Left renal pelvis (tissue), 4 donors: Measurements from ENCODE around the gene EPHA6. TPM values are rescaled to one million over a fixed set of nuclear protein-coding genes. Genes with fewer than 3 reads are reported as not detected.

Experiments used
- DNase-seq, 4 donors: peaks; one replicate each; pipeline ENCODE4 v3.0.0-alpha.2; 2013; ENCODE audit warnings: low read depth in 4 of 4, low spot score in 3 of 4
- polyA plus RNA-seq, 4 donors: library from polyadenylated mRNA; unstranded; fragments of 120-200 nt; gene quantifications; one replicate each; pipeline ENCODE4 v1.2.1, GENCODE V29; 2013; ENCODE audit not compliant: insufficient read length in 4 of 4

The EPHA6 gene
- polyA plus RNA-seq, 4 donors, result 0.37 to 1.8 (median 1.4) TPM

DNA sequence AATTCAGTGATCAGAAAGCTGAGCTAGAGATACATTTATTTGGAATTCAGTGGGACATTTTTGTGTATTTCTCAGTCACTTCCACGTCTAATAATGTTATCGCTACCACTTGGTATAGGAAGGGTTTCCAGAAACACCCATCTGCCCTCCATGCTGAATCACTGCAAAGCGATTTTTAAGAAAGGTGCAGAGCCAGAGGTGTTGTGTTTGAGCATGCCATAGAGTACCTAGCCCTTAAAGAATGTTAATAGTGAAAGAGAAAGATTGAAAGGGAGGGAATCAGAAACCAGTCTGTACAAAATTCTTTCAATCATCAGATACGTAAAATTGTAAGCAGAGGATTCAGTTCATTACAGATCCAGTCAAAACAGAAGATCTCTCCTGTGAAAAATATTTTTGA is 870.1 kb downstream of the EPHA6 start:
- DNase-seq, result no peak

DNA sequence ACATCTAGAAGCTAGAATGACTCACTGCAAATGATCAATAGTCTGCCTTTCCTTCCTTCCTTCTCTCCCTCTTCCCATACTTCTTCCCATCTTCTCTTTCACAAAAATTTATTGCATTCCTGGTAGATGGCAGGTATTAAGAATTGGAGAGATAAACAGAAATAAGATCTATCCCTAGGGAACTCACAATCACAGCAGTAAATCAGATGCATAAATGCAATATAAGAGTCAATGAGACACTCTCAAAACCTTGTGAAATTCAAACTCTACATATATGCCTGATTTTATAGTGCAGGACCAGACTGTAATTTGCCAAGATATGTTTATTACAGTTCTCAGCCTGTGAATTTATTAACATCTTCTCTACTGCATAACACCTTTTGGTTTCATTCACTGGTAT is 871.9 kb downstream of the EPHA6 start:
- no peak for DNase-seq

DNA sequence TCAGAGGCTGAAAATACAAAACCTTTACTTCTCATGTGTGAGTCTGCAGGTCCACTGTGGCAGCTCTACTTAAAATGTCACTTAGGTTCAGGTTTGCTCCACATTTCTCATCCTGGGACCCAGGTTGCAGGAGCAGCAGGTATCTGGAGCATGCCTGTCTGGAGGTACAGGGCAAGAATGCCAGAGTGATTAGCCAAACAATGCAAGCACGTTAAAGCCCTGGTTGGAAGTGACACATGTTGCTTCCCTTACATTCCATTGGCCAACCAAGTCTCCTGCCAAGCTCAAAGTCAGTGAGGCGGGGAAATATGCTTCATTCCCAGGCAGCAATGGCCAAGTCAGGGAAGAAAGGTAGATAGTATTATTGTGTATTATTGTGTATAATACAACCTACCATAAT is 873.3 kb downstream of the EPHA6 start:
- no peak for DNase-seq

DNA sequence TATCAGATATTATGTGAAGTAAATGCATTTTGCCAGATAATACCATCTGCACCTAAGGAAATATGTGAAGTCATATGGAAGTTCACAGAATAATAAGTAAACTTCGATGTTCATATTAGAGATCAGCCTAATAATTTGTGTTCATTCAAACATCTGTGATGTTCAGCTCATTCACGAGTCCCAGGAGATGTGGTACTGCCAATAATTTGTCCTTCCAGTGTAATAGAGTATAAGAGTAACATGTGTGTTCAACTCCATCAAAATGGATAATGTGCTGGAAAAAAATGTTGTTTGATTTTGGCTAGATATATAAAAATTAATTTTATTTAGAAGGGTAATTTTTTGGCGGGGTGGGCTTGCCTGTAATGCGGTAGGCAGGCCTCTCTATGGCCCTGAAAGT is 874.7 kb downstream of the EPHA6 start:
- no peak for DNase-seq

DNA sequence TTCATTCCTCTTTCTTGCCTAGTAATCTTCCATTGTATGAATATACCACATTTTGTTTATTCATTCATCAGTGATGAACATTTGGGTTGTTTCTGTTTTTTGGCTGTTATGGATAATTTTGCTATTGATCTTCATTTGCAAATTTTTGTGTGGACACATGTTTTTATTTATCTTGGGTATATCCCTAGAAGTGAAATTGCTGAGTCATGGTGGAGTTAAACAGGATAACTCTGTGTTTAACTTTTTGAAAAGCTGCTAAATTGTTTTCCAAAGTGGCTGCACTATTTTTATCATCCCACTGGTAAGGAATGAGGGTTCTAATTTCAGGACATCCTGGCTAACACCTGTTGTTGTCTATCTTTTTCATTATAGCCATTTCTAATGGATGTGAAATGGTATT is 875.6 kb downstream of the EPHA6 start:
- no peak for DNase-seq

DNA sequence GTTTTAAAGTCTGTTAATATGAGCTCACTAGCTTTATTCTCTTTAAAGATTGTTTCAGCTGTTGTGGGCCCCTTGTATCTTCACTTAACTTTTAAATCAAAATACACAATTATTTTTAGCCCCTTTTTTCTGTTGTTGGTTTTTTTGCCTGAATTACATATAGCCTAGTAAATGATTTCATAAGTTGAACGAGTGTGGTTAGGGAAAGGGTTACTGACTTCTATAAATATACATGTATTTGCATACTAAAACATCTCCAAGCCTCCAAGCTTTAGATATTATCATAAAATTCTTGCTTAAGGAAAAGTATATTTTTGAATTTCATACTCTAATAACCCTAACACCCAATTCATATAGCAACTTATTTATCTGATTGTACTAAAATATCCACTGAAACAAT is 877.0 kb downstream of the EPHA6 start:
- no peak for DNase-seq

DNA sequence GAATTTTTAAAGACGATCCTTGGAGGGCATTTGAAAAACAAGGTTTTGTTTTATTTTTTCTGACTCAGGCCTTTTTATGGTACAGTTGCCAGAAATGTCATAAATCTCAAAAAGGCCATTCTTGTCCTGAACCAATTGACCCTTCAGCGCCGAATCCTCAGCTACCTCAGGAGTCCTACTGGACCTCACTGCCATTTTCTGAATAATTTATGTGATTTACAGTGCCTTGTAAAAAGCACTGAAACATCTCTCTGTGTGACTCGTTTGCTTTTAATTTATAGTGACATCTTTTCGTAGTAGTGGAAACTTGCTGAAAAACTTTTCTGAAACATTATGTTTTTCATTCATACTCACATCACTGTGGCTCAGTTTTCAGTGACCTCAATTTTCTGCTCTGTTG is 878.0 kb downstream of the EPHA6 start:
- DNase-seq, result no peak

DNA sequence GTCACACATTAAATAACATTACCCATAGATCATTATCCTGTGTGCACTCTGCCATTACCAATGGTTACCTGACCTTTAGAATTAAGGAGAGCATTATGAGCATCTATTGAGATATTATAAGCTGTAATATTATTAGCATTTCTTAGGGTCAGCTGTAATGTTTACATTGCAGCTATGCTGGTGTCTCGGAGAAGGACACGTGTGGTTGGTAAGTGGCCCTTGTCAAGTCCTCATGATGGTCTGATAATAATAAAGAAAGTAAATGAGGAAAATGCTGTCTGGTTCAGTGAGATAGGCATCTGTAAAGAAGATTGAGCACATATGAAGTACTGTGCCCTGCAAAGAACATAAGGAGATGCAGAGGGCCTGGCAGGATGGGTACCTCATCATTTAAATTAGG is 878.4 kb downstream of the EPHA6 start:
- DNase-seq, result no peak

DNA sequence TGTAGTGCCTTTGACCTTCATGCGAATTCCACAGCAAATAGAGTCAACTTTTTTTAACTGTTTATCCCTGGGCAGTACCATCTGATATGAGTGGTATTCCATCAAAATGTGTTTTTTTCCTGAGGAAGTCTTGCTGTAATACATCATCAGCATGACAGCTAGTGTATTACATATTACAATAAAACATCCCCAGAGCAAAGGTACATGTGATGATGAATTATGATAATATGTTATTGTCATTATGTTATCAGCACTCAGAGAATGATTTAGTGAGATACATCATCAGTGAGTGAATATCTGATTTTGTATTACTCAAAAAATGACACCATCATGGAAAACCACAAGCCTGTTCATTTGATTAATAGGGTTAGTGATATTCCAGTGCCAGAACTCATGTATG is 880.5 kb downstream of the EPHA6 start:
- DNase-seq, result no peak

DNA sequence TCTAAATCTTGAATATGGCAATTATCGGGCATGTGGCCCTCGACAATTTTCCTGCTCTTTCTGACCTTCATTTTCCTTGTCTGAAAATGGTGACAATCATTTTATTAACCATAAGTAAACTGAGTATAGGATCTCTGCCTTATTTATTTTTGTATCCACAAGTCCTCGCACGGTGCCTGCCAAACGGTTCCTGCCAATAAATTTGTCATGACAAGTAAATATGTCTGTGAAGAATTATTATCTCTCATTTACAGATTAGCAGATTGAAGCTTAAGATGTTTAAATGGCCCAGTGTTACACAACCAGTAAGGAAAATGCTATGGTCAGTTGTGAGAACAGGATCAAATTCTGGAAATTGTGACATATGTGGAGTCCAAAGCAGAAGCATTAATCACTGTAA is 884.3 kb downstream of the EPHA6 start:
- no peak for DNase-seq

DNA sequence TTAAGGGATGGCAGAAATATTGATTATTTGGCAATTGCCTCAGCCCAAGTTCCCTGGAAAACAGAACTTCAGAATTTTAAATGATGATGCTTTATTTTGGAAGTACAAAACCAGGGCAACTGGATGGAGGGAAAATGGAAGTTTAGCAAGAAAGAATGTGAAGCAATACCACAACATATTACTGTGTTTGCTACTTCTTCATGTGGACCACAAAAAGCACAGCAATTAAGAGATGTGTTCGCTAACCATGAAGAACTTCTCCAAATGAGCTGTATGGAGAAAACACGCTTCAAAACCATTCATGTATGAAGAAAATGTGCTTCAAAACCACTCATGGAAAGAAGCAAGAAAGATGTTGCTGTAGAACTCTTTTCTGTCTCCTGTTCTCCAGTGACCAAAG is 885.5 kb downstream of the EPHA6 start:
- DNase-seq, result no peak

DNA sequence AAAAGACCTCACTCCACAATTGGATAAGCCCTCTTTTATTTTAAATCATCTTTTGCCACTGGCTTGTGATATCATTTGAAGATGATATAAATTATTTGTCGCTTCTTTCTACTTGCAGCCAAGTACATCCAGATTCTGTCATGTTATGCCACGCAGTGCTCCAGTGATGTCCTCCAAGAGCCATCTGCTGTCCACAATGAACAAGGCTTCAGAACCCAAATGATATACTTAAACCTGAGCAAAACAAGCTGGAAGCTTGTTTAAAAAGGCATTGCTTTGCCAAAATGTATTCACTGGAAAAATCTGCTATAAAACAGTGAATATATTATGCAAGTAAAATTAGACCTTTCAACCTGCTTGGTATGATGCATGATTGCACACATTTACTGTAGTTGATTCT is 891.4 kb downstream of the EPHA6 start:
- no peak for DNase-seq

DNA sequence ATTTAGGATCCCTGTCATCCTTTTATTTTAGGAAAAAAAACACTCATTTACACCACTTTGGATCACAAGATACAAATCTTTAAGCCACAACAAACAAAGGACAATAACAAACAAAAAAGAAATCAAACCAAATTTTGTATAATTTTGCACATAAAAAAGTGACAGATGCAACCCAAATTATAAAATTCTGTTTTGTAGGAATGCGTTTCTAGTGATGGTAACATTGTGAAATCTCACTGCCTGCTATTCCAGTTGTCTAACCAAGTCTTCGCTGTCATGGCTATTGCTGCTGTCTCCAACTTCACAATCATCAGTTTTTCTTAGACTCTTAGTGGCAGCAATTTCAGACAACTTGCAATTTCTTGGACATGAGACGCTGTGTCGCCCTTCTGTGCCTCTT is 891.8 kb downstream of the EPHA6 start:
- no peak for DNase-seq

DNA sequence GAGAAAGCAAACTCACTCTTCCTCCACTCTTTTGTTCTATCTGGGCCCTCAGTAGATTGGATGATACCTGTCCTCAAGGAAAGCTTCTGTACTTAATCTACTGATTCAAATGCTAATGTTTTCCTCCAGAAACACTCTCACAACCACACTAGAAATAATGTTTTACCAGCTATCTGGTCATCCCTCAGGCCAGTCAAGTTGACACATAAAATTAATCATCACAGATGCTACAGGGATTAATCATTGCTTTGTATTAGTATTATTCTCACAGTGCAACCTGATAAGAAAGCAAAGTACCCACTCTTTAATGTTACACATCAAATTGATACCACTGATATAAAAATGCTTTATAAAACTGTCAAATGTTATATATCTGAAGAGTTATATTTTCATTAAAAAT is 897.3 kb downstream of the EPHA6 start:
- DNase-seq, result no peak

DNA sequence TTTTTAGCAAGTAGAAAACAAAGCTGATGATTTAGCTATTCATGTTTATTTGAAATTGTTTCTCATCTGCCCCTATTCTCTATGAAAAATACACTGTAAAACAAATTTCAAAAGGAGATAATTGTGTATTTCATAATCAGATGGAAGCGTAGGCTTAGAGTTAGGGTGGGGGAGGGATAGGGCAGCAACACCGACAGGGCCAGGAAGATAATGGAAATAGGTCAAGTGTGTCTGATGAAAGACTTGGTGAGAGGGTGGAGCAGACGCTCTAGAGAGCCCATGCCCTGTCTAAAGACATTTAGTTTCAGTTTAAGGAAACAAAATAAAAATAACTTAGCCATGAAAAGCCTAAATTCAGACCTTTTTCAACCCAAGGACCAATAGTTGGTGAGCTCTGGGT is 898.5 kb downstream of the EPHA6 start:
- no peak for DNase-seq

DNA sequence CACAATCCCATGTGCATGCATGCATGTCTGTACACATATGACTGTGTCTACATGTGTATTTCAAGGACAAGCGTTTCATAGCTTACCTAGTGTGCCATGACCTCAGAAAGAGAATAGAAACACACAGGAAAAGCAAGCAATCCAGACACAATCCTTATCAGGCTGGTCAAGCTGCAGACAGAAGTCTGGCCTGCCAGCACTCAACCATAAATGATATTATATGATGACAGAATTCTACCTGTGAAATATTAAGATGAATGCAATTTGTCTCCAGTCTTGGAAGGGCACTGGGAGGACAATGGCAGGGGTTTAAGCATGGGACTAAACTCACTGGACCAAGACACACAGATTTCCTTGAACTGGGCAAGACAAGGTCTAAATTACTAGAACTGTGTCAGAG is 899.2 kb downstream of the EPHA6 start:
- no peak for DNase-seq

DNA sequence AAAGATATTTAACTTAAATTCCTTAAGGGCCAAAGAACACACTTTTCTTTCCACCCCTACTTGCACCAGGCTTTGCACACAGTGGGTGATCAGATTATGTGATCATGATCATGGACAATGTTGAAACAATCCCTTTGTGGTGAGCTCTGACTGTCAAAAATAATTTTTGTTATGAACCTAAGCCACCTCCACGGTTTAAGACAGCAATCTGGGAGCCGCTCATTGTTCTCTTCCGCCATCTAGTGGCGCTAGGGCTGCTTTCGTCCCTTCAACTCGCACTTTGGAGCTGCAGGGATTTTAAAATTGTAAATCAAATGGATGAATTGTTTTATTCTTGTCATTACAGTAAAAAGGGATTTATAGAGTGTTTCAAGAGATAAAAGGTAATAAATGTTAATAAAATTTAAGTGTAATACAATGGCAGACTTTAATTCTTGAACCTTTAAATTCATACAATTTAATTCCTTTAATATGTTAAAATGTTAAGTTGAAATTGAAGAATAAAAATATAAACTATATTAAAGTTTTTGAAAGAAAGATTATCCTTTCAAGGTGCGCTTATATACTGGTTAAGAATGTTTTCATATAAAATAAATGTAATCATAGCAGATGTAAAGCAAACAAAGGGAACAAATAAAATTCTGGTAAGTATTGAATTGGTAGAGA is 904.9 kb downstream of the EPHA6 start:
- DNase-seq, result peak; percentile 33 to 58 (median 52)

DNA sequence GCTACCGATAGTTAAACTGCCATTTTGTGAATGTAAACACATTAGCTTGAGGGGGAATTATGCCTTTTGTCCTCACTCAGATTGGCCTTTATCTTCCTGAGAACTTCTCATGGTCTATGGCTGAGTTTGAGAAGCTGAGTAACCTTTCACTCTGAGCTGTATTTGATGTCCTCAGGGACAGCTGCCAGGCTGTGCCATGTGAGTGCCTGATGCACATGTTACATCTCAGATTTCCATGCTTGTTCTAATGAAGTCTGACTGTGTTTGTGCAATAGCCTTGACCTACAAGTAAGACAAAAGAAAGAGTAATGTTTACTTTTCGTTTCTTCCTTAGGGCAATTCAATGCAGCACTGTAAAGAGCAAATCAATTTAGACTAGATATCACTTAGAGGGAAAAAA is 906.0 kb downstream of the EPHA6 start:
- no peak for DNase-seq

DNA sequence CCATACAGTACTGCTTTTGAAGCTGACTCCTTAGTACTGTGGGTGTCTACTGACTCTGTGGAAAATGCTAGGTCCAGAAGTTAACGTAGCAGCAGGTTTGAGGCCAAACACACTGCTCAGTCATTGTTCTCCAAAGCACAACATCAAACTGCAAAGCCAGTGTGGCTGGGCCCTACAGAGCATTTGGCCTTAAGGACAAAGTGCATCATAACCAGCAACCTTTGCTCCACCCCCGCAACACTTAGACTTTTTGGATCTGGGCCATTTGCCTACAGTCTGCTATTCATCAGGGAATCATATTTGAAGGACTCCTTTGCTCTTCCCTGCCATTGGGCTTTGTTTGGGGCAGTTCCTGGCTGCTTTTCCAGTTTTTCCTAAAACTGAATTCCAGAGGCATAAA is 907.1 kb downstream of the EPHA6 start:
- DNase-seq, result no peak

DNA sequence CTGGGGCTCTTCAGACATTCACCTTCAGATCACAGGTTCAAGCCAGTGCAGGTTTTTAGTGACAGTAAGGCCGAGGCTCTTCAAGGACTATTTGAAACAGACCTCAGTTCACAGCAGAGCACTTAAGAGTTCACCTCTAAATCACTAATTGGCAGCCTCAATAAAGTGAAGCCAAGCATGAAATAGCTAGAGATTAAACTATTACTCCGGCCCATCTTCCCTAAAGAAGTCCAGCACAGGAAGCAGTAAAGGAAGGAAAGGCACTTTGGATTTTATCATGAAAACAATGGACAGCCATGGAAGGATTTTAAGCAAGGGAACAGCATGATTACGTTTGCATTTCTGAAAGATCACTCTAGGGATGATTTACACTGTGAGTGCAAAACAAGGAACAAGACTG is 922.5 kb downstream of the EPHA6 start:
- peak; percentile 38 to 54 (median 42) for DNase-seq

DNA sequence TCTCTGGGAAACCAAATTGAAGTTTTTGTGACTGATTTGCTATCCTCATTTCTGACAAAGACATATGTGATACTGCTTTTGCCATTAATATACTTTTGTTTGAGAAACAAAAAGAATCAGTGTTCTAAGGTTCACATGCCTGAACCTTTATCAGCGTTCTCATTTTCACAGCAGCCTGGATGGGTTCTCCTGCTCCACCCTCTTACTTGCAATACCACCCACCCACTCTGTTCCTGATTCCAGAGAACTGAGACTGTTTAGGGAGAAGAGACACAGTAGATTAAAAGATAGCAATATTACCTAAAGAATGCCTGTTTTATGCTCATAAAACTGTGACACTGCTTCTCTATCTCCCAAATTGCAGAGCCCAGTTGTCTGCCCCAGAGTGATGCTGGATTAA is 924.4 kb downstream of the EPHA6 start:
- DNase-seq, result no peak

DNA sequence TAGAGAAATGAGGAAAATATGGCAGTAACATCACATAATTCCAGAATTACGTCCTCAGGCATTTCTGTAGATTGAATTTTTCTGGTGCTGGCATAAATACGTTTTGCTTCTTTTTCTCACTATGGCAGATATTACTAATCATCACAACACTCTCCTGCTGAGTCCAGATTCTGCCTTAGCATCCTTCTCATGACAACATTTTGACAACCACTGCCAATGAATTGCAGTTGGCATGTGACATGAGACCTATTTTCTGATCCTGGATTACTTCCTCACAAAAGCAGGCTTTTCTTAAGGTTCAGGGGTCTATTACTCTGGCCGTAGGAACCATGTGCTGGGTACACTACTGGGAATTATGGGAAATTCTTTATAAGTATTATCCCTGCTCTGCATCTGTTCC is 927.6 kb downstream of the EPHA6 start:
- DNase-seq, result no peak

DNA sequence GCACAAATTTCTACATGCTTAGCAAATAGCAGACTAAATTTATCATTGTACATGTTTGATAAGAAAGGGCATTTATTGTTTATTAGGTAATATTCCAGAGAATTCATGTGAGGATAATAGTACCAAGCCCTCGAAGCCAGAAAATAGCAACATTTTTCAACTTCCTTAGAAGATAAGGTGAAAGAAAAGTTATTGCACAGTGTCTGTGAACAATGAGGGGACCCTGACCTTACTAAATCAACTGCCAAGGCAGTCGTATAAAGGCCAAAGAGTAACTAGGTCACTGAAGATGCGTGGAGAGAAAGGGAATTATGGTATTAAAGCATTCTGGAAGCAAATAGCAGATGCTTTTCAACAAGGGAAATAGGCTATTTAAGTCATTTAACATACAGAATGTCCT is 929.9 kb downstream of the EPHA6 start:
- no peak for DNase-seq
